K562 (cell line): Measurements from ENCODE around the gene USP48. TPM values are rescaled to one million over a fixed set of nuclear protein-coding genes. Genes with fewer than 3 reads are reported as not detected.
"Not testable (repeated sequence)": the region's sequence is repeated elsewhere in the genome, so short reads cannot be mapped to it uniquely, and the experiment has no call there.

Experiments
- ATAC-seq: fragments of 200-7000 bp; cut with Tn5 transposase; 3 replicates; pipeline ENCODE4 v1.9.1; 2020; ENCODE audit warnings: moderate library complexity
- BruUV-seq: library from RNA; stranded (reverse); fragments of 400-500 nt; replicated peaks from 2 replicates; lab custom pipeline; 2021; lab: Mats Ljungman, UMichigan
- CTCF ChIA-PET: fragments of 300-600 bp; formaldehyde crosslinking; extraction: SDS; loops from one replicate; lab custom pipeline; 2021; ENCODE audit warnings: low intra/inter-chr PET ratio; lab: Yijun Ruan, JAX
- POLR2A ChIA-PET: fragments of 300-600, 350-650 bp; sonication (Branson Sonifier 250); formaldehyde crosslinking; extraction: SDS; loops from one replicate; lab custom pipeline; 2021; ENCODE audit warnings: antibody characterized with exemption, inconsistent platforms; lab: Yijun Ruan, JAX
- DNase-seq, 4 experiments: peaks; one replicate each; pipeline versions ENCODE4 v3.0.0 to v3.0.0-alpha.2; 2011 to 2018; ENCODE audit warnings: low spot score in 3 of 4, mixed read lengths in 3 of 4; ENCODE audit errors: extremely low read depth in 1 of 4
- FAIRE-seq: peaks from 2 replicates; lab custom pipeline; 2011; peaks lifted over from hg19 to GRCh38; lab: Jason Lieb, UNC
- H2AFZ ChIP-seq: 2 replicates; pipeline ENCODE4 v1.6.0; 2011; ENCODE audit warnings: low read depth, low read length, control low read depth, inconsistent platforms
- H3K27ac ChIP-seq: fragments of 200-600 bp; 3 replicates; pipeline ENCODE4 v1.8.0; 2011; ENCODE audit warnings: low read depth, mild to moderate bottlenecking, control low read depth, inconsistent platforms, low read length, moderate library complexity, mixed read lengths; ENCODE audit errors: extremely low read depth
- H3K27me3 ChIP-seq, 2 experiments: fragments of 300-600 bp in 1 of 2; 2 replicates in 1 of 2; 3 replicates in 1 of 2; pipeline versions ENCODE4 v1.6.0 to v1.8.0; 2011; ENCODE audit warnings: inconsistent platforms in 2 of 2, low read length in 2 of 2, mild to moderate bottlenecking in 1 of 2, mixed read lengths in 1 of 2, moderate library complexity in 1 of 2; ENCODE audit not compliant: control insufficient read depth in 2 of 2, insufficient read depth in 2 of 2
- H3K36me3 ChIP-seq: fragments of 300-600 bp; 3 replicates; pipeline ENCODE4 v1.8.0; 2011; ENCODE audit warnings: mild to moderate bottlenecking, low read length, inconsistent platforms; ENCODE audit not compliant: control insufficient read depth, insufficient read depth
- H3K4me1 ChIP-seq, 2 experiments: fragments of 200-600 bp in 1 of 2; replicated peaks in 1 of 2; 2 replicates in 1 of 2; 3 replicates in 1 of 2; pipeline versions ENCODE4 v1.5.1 to v1.8.0; 2011; ENCODE audit warnings: inconsistent platforms in 2 of 2, low read length in 2 of 2, mild to moderate bottlenecking in 1 of 2, mixed read lengths in 1 of 2, moderate library complexity in 1 of 2; ENCODE audit not compliant: control insufficient read depth in 2 of 2, insufficient read depth in 2 of 2
- H3K4me2 ChIP-seq: 2 replicates; pipeline ENCODE4 v1.6.1; 2011; ENCODE audit warnings: low read length, control low read depth, inconsistent platforms, mixed read lengths; ENCODE audit not compliant: insufficient read depth
- H3K4me3 ChIP-seq: fragments of 200-600 bp; sonication (generic), shearing (Covaris generic); 2 replicates; pipeline ENCODE4 v1.5.1; 2016; ENCODE audit warnings: control low read depth, inconsistent platforms
- H3K79me2 ChIP-seq: fragments of 200-600 bp; 3 replicates; pipeline ENCODE4 v1.8.0; 2011; ENCODE audit warnings: low read length, inconsistent platforms; ENCODE audit not compliant: control insufficient read depth, insufficient read depth
- H3K9ac ChIP-seq, 2 experiments: 2 replicates each; pipeline versions ENCODE4 v1.6.0 to v1.6.1; 2011; ENCODE audit warnings: low read depth in 2 of 2, low read length in 2 of 2, control low read depth in 1 of 2, inconsistent platforms in 1 of 2, mild to moderate bottlenecking in 1 of 2, mixed read lengths in 1 of 2; ENCODE audit not compliant: insufficient read depth in 1 of 2
- H3K9me1 ChIP-seq: one replicate; pipeline ENCODE4 v1.6.0; 2011; ENCODE audit warnings: inconsistent platforms, mild to moderate bottlenecking, low read length, moderate library complexity; ENCODE audit not compliant: control insufficient read depth, insufficient read depth
- H3K9me3 ChIP-seq: replicated peaks from 2 replicates; pipeline ENCODE4 v1.5.1; 2011; ENCODE audit warnings: low read depth, low read length, inconsistent platforms; ENCODE audit not compliant: control insufficient read depth, insufficient read depth
- H4K20me1 ChIP-seq: replicated peaks from 2 replicates; pipeline ENCODE4 v1.6.1; 2011; ENCODE audit warnings: low read length, inconsistent platforms, mixed read lengths; ENCODE audit not compliant: control insufficient read depth, insufficient read depth
- ETV1 ChIP-seq: fragments of 450-650 bp; conservative IDR thresholded peaks from 2 replicates; pipeline ENCODE4 v1.6.1; 2016; ENCODE audit warnings: missing genetic modification characterization, control low read depth, low read depth, missing compliant biosample characterization
- RBM25 ChIP-seq: fragments of 200-400 bp; formaldehyde crosslinking; IDR thresholded peaks from 2 replicates; pipeline ENCODE4 v1.6.1; 2018; ENCODE audit warnings: low read length, low read depth, moderate library complexity; ENCODE audit not compliant: severe bottlenecking
- TBP ChIP-seq: optimal IDR thresholded peaks from 2 replicates; pipeline ENCODE3; 2011; ENCODE audit warnings: low read depth, low read length, improper control_type of control experiment
- ZFP36 ChIP-seq: fragments of 150-350 bp; IDR thresholded peaks from 2 replicates; pipeline ENCODE4 v1.6.1; 2018; ENCODE audit warnings: low read length, low read depth; ENCODE audit not compliant: partially characterized antibody
- ZNF76 ChIP-seq: fragments of 250-450 bp; sonication (Bioruptor Pico); IDR thresholded peaks from 2 replicates; pipeline ENCODE4 v1.4.0; 2020; ENCODE audit warnings: mild to moderate bottlenecking, moderate library complexity, borderline replicate concordance
- WGBS: fragments of 100-300 bp; shearing (Covaris generic); methylation state at CpG from one replicate; pipeline ENCODE4 v1.1.6; 2016; ENCODE audit warnings: low coverage, mixed read lengths; ENCODE audit not compliant: insufficient coverage; ENCODE audit errors: missing lambda C conversion rate; 5-methylcytosine and 5-hydroxymethylcytosine counted together
- in situ Hi-C: fragments of 300-500 bp; cut with MboI; formaldehyde crosslinking; loops from 4 replicates; pipeline ENCODE4 v1.15.0; 2018; ENCODE audit warnings: inconsistent platforms, mixed read lengths
- intact Hi-C: fragments of 100-400 bp; cut with micrococcal nuclease; formaldehyde crosslinking; loops from 2 replicates; pipeline ENCODE4 v1.14.2; 2022
- polyA plus RNA-seq, 8 experiments: library from polyadenylated mRNA; depleted of rRNA in 4 of 8; stranded (reverse) in 5 of 8; unstranded in 3 of 8; fragments of >200 nt; fragmentation: Nextera tagmentation in 2 of 8; fragmentation: Illumina TruSeq in 1 of 8; extraction: Ambion mirVana in 2 of 8; extraction: Trizol in 1 of 8; gene quantifications; 2 replicates each; pipeline versions ENCODE4 v1.2.1 to v1.2.3, GENCODE V29; 2011 to 2014; ENCODE audit warnings: inconsistent platforms in 1 of 8, missing spikeins in 1 of 8
- total RNA-seq, 7 experiments: library from RNA; depleted of rRNA in 6 of 7; stranded (reverse); fragments of >200 nt in 6 of 7; fragmentation: Illumina TruSeq in 2 of 7; extraction: Trizol in 2 of 7; gene quantifications; 2 replicates each; pipeline versions ENCODE4 v1.2.1 to v1.2.3, GENCODE V29; 2011 to 2021; ENCODE audit warnings: low replicate concordance in 1 of 7
- TF ChIP-seq, protein P1 (sequence below): fragments of 450-650 bp; formaldehyde crosslinking; IDR thresholded peaks from 2 replicates; pipeline ENCODE4 v1.4.0; 2020; ENCODE audit warnings: mild to moderate bottlenecking, moderate library complexity

Gene USP48
- total and polyA plus RNA-seq, 9 of the 15 experiments (the other 6 are each of a cell fraction or from before 2014, with no cell fraction given) = 23.3 to 123 (median 106) TPM

DNA sequence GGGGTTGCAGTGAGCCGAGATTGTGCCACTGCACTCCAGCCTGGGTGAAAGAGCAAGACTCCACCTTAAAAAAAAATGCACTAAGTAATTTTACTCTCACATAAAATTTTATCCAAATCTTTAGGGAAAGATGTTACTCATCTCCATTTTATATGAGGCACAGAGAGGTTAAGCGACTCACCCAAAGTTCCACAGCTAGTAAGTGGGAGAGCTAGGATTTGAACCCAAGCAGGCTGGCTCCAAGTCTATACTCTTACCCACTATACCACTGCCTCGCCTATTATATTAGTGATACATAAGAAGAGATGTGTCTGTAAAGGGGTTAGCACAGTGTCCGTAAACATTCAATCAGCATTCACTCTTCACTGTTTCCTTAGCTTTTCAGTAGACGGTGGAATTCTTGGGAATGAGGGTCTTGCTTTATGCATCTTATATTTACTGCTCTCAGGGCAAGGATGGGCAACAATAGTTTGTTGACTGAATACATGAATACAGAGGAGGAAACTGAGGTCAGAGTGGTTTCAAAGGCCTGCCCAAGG is 44.3 kb upstream of the USP48 start:
- H4K20me1 ChIP-seq = no peaks in the 10 kb centered on the region
- 94% methylated on average over 5 of the region's 5 CpGs for WGBS
- no peak for TF ChIP-seq ZNF76 (CRISPR knock-in tag)
- peak; percentile 15 for TF ChIP-seq TBP
- no peak for TF ChIP-seq ETV1
- TF ChIP-seq, protein P1, sequence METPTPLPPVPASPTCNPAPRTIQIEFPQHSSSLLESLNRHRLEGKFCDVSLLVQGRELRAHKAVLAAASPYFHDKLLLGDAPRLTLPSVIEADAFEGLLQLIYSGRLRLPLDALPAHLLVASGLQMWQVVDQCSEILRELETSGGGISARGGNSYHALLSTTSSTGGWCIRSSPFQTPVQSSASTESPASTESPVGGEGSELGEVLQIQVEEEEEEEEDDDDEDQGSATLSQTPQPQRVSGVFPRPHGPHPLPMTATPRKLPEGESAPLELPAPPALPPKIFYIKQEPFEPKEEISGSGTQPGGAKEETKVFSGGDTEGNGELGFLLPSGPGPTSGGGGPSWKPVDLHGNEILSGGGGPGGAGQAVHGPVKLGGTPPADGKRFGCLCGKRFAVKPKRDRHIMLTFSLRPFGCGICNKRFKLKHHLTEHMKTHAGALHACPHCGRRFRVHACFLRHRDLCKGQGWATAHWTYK (CRISPR knock-in tag) = no peak
- peak; percentile 65 for TF ChIP-seq RBM25
- peak; percentile 56 for TF ChIP-seq ZFP36
- no peaks in the 10 kb centered on the region for H3K9me3 ChIP-seq
- DNase-seq (no peak), ATAC-seq (no peak), FAIRE-seq (no peak)
- no peak overlapping the region for H3K4me3 ChIP-seq
- H3K9me1 ChIP-seq = peaks cover 1% of the 10 kb centered on the region
- no peaks in the 10 kb centered on the region for H3K27me3 ChIP-seq
- H3K36me3 ChIP-seq = peaks cover 84% of the 10 kb centered on the region; the same call in 2 of the 3 replicates
- no peak overlapping the region for H3K4me2 ChIP-seq
- CTCF ChIA-PET = no interaction called here
- BruUV-seq = no TSS peak
- intact Hi-C loops (no loop called here), in situ Hi-C loops (no loop called here)
- no peak overlapping the region for H3K27ac ChIP-seq
- peaks cover 6 to 48% of the 10 kb centered on the region in 2 experiments; a peak in 4 of 5 replicates for H3K4me1 ChIP-seq
- H2AFZ ChIP-seq = no peak overlapping the region
- H3K79me2 ChIP-seq = no peaks in the 10 kb centered on the region
- H3K9ac ChIP-seq = peak overlapping the region in 1 of 2 experiments; percentile 4; a peak in 1 of 4 replicates
- POLR2A ChIA-PET = interaction anchor here (0.6 kb wide), 2 partner anchors 8 to 929 kb away, joined by 3 read pairs; no protein-coding TSS in a partner anchor

DNA sequence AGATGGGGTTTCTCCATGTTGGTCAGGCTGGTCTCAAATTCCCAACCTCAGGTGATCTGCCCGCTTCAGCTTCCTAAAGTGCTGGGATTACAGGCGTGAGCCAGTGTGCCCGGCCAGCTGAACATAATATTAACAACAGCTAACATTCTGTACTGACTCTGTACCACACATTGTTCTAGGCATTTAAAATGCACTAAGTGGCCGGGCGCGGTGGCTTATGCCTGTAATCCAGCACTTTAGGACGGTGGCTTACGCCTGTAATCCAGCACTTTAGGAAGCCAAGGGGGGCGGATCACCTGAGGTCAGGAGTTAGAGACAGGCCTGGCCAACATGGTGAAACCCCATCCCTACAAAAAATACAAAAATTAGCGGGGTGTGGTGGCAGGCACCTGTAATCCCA is 43.7 kb upstream of the USP48 start:
- H3K4me2 ChIP-seq, H4K20me1 ChIP-seq, H3K27ac ChIP-seq, in situ Hi-C loops, H3K79me2 ChIP-seq, intact Hi-C loops, H3K4me3 ChIP-seq, H3K9me3 ChIP-seq, CTCF ChIA-PET, H3K9ac ChIP-seq, BruUV-seq, ATAC-seq, H2AFZ ChIP-seq, H3K9me1 ChIP-seq, DNase-seq, H3K27me3 ChIP-seq: not testable (repeated sequence)
- 88% methylated on average over 10 of the region's 10 CpGs for WGBS
- peak; percentile 19 for FAIRE-seq
- Histone ChIP-seq H3K36me3 (peaks cover 84% of the 10 kb centered on the region; the same call in 2 of the 3 replicates), H3K4me1 (peaks cover 8 to 54% of the 10 kb centered on the region in 2 experiments; a peak in 4 of 5 replicates)
- POLR2A ChIA-PET = interaction anchor here (0.6 kb wide), 2 partner anchors 9 to 928 kb away, joined by 3 read pairs; no protein-coding TSS in a partner anchor
